Adipose tissue (tissue), 3 donors: ENCODE measurements around the gene HYAL1. TPM values are rescaled to one million over a fixed set of nuclear protein-coding genes. Genes with fewer than 3 reads are reported as not detected.

Experiments used
- H3K27ac ChIP-seq: one replicate; pipeline ENCODE4 v1.5.1; 2013; ENCODE audit warnings: low read depth, low read length
- WGBS, 3 donors: extraction: QIAGEN DNeasy Blood & Tissue Kit; methylation state at CpG; one replicate each; pipeline ENCODE4 v1.1.7; 2013; 5-methylcytosine and 5-hydroxymethylcytosine counted together
- polyA plus RNA-seq, 3 donors: library from polyadenylated mRNA; stranded (reverse); fragments of 200-250 nt; gene quantifications; one replicate each; pipeline ENCODE4 v1.2.3, GENCODE V29; 2013
- donor health status: healthy with polysubstance abuse.
- donor health status: Bipolar disorder and iron deficiency.
- donor health status: healthy.

The HYAL1 gene
- polyA plus RNA-seq, 3 donors: 6.3 to 19.0 (median 14.9) TPM

GRCh38 chr3:50258029-50258680 is 45.2 kb downstream of the HYAL1 start:
- no peak overlapping the region for H3K27ac ChIP-seq
- 85 to 86% (median 86%) methylated on average over 15 to 17 of the region's 17 CpGs for WGBS, 3 donors

GRCh38 chr3:50256978-50257890 is 46.1 kb downstream of the HYAL1 start:
- 91% methylated on average over 20 of the region's 20 CpGs for WGBS, 3 donors
- H3K27ac ChIP-seq: no peak overlapping the region

DNA sequence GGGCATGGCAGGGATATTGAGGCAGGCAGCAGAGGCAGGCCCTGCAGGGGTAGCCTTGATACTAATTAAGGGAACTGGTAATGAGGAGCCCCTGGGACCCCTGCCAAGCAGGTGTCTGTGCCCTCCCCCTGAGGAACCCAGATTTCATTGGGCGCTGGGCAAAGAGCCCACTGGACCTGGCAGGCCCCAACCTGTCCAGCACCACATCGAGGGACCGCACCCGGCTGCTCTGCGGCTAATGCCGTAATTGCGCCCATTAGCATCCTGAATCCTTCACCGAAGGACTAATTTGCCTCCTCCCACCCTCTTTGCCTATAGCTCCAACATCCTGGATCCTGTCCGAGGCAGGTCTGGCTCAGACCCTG is 48.1 kb downstream of the HYAL1 start:
- 74 to 93% (median 83%) methylated on average over 9 of the region's 9 CpGs for WGBS, 3 donors
- no peak overlapping the region for H3K27ac ChIP-seq

GRCh38 chr3:50254577-50255250 is 48.7 kb downstream of the HYAL1 start:
- H3K27ac ChIP-seq: peak overlapping the region; percentile 44
- WGBS, 3 donors: 61 to 88% (median 61%) methylated on average over 8 of the region's 8 CpGs

GRCh38 chr3:50251220-50251619 is 52.2 kb downstream of the HYAL1 start:
- no peak overlapping the region for H3K27ac ChIP-seq
- 58 to 85% (median 79%) methylated on average over 8 of the region's 8 CpGs for WGBS, 3 donors

- H3K27ac ChIP-seq: no peak overlapping the region
- WGBS, 3 donors: 89 to 95% (median 91%) methylated on average over 4 of the region's 4 CpGs
These were observed 52.9 kb downstream of the HYAL1 start for GRCh38 chr3:50250514-50250913.

Other genes with a start within 250 kb of the HYAL1 start
- 10 to 100 TPM; 54.6 to 76.0 (median 60.2) TPM for gene RBM5, start 214.7 kb downstream of the HYAL1 start, polyA plus RNA-seq
- 10 to 100 TPM in 2 of 3 donors, 1 to 10 TPM in 1; 5.5 to 35.5 (median 23.8) TPM for gene SEMA3F, start 148.2 kb downstream of the HYAL1 start, polyA plus RNA-seq
- under 1 TPM in 1 of 3 donors, not detected in 2; 0.13 TPM for gene GNAT1, start 112.0 kb downstream of the HYAL1 start, polyA plus RNA-seq
- 10 to 100 TPM in 1 of 3 donors, under 1 TPM in 1, not detected in 1; 0.34 to 22.0 TPM for gene SLC38A3, start 98.3 kb downstream of the HYAL1 start, polyA plus RNA-seq
- 100 to 1,000 TPM in 2 of 3 donors, 10 to 100 TPM in 1; 53.4 to 242 (median 211) TPM for gene GNAI2, start 67.4 kb downstream of the HYAL1 start, polyA plus RNA-seq
- 10 to 100 TPM; 17.9 to 29.2 (median 21.1) TPM for gene SEMA3B, start 34.4 kb downstream of the HYAL1 start, polyA plus RNA-seq
- gene LSMEM2, start 24.5 kb downstream of the HYAL1 start, polyA plus RNA-seq: under 1 TPM in 2 of 3 donors, not detected in 1; 0.15 TPM
- 100 to 1,000 TPM in 1 of 3 donors, 10 to 100 TPM in 2; 54.3 to 114 (median 77.3) TPM for gene IFRD2, start 11.1 kb downstream of the HYAL1 start, polyA plus RNA-seq
- 1 to 10 TPM; 1.7 to 4.0 (median 2.5) TPM for gene HYAL3, start 4.2 kb downstream of the HYAL1 start, polyA plus RNA-seq
- gene NAA80, start 4.2 kb downstream of the HYAL1 start, polyA plus RNA-seq: 10 to 100 TPM in 1 of 3 donors, 1 to 10 TPM in 2; 7.0 to 14.4 (median 7.6) TPM
- gene HYAL2, start 19.2 kb upstream of the HYAL1 start, polyA plus RNA-seq: 100 to 1,000 TPM in 1 of 3 donors, 10 to 100 TPM in 2; 29.0 to 140 (median 80.3) TPM
- gene TUSC2, start 24.6 kb upstream of the HYAL1 start, polyA plus RNA-seq: 10 to 100 TPM; 26.3 to 56.5 (median 31.2) TPM
- 10 to 100 TPM; 39.4 to 44.6 (median 43.7) TPM for gene RASSF1, start 37.3 kb upstream of the HYAL1 start, polyA plus RNA-seq
- gene ZMYND10, start 42.2 kb upstream of the HYAL1 start, polyA plus RNA-seq: 1 to 10 TPM in 1 of 3 donors, under 1 TPM in 1, not detected in 1; 0.28 to 1.1 TPM
- gene NPRL2, start 47.2 kb upstream of the HYAL1 start, polyA plus RNA-seq: 10 to 100 TPM; 13.1 to 23.9 (median 14.5) TPM
- gene CYB561D2, start 47.3 kb upstream of the HYAL1 start, polyA plus RNA-seq: 10 to 100 TPM; 13.2 to 25.3 (median 19.7) TPM
- 10 to 100 TPM; 13.5 to 39.1 (median 23.4) TPM for gene TMEM115, start 55.9 kb upstream of the HYAL1 start, polyA plus RNA-seq
- 1 to 10 TPM in 1 of 3 donors, under 1 TPM in 2; 0.56 to 1.7 (median 0.68) TPM for gene CACNA2D2, start 200.1 kb upstream of the HYAL1 start, polyA plus RNA-seq